MM.1S (cell line): ENCODE results near the gene RASA4B.

ENCODE experiments used
- DNase-seq: peaks from one replicate; pipeline ENCODE4 v3.0.0-alpha.2; 2015
- H2AFZ ChIP-seq: fragments of 300-600 bp; sonication (generic); 2 replicates; pipeline ENCODE4 v1.6.0; 2016; ENCODE audit warnings: antibody characterized with exemption, low read length
- H3F3A ChIP-seq: fragments of 300-600 bp; sonication (generic); 2 replicates; pipeline ENCODE4 v1.6.1; 2016; ENCODE audit warnings: mild to moderate bottlenecking, antibody characterized with exemption, low read length, moderate library complexity, mixed read lengths; ENCODE audit not compliant: insufficient read depth
- H3K27ac ChIP-seq: fragments of 300-600 bp; sonication (generic); 2 replicates; pipeline ENCODE4 v1.5.1; 2016; ENCODE audit warnings: mild to moderate bottlenecking, low read length
- H3K27me3 ChIP-seq: fragments of 300-600 bp; sonication (generic); replicated peaks from 2 replicates; pipeline ENCODE4 v1.6.0; 2016; ENCODE audit warnings: low read length; ENCODE audit not compliant: insufficient read depth
- H3K36me3 ChIP-seq: fragments of 300-600 bp; sonication (generic); replicated peaks from 2 replicates; pipeline ENCODE4 v1.6.1; 2016; ENCODE audit warnings: mild to moderate bottlenecking, low read length, mixed read lengths; ENCODE audit not compliant: insufficient read depth
- H3K4me1 ChIP-seq: fragments of 300-600 bp; sonication (generic); 2 replicates; pipeline ENCODE4 v1.6.1; 2016; ENCODE audit warnings: low read length, mixed read lengths
- H3K4me2 ChIP-seq: fragments of 300-600 bp; sonication (generic); 2 replicates; pipeline ENCODE4 v1.6.0; 2016; ENCODE audit warnings: low read depth, low read length
- H3K4me3 ChIP-seq: fragments of 300-600 bp; sonication (generic); 2 replicates; pipeline ENCODE4 v1.5.1; 2016; ENCODE audit warnings: low read length, mixed read lengths
- H3K79me2 ChIP-seq: fragments of 300-600 bp; sonication (generic); 2 replicates; pipeline ENCODE4 v1.6.1; 2016; ENCODE audit warnings: mixed run types, low read length, mixed read lengths
- H3K9ac ChIP-seq: fragments of 300-600 bp; sonication (generic); 2 replicates; pipeline ENCODE4 v1.6.1; 2016; ENCODE audit warnings: low read length, mixed read lengths
- H3K9me2 ChIP-seq: fragments of 300-600 bp; sonication (generic); replicated peaks from 2 replicates; pipeline ENCODE4 v1.6.1; 2016; ENCODE audit warnings: mild to moderate bottlenecking, low read length, mixed read lengths; ENCODE audit not compliant: insufficient read depth
- H3K9me3 ChIP-seq: fragments of 300-600 bp; sonication (generic); replicated peaks from 2 replicates; pipeline ENCODE4 v1.6.1; 2016; ENCODE audit warnings: mild to moderate bottlenecking, low read length, mixed read lengths; ENCODE audit not compliant: insufficient read depth
- H4K20me1 ChIP-seq: fragments of 300-600 bp; sonication (generic); 2 replicates; pipeline ENCODE4 v1.6.1; 2016; ENCODE audit warnings: mild to moderate bottlenecking, low read length, moderate library complexity, mixed read lengths; ENCODE audit not compliant: insufficient read depth
- EZH2 ChIP-seq: fragments of 300-600 bp; sonication (generic); optimal IDR thresholded peaks from 2 replicates; pipeline ENCODE3; 2017; ENCODE audit warnings: low read depth, mild to moderate bottlenecking, antibody characterized with exemption, low read length, mixed read lengths
- EZH2phosphoT487 ChIP-seq: fragments of 300-600 bp; sonication (generic); IDR thresholded peaks from 2 replicates; pipeline ENCODE4 v1.6.1; 2018; ENCODE audit warnings: antibody characterized with exemption, low read length
- TF ChIP-seq, protein P1 (sequence below): fragments of 300-600 bp; sonication (generic); IDR thresholded peaks from 2 replicates; pipeline ENCODE4 v1.5.1; 2016; ENCODE audit warnings: antibody characterized with exemption, low read length, mixed read lengths

Gene RASA4B

DNA sequence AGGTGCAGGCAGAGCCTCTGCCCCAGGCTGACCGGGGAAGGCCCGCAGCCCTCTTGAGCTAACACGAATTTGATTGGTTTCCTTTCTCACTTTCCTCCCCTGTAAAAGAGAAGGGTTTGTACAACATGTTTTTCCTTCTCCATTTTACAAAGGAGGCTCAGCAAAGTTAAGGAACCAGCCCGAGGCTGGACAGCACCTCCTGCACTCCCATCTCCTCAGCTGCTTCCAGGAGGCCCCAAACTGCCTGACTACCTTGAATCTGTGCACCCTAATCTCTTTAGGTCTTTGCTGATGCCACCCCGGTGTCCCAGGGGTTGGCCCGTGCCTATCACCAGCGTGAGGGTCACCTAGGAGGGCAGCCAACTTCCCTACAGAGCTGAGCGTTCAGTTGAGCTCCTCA, 57.1 kb downstream of the RASA4B start:
- Histone ChIP-seq H3K4me3 (no peak overlapping the region), H2AFZ (no peak overlapping the region), H4K20me1 (no peaks in the 10 kb centered on the region), H3K9me3 (no peaks in the 10 kb centered on the region), H3K79me2 (peaks cover 32% of the 10 kb centered on the region), H3K36me3 (no peaks in the 10 kb centered on the region), H3F3A (peaks cover 4% of the 10 kb centered on the region; the same call in 1 of the 2 replicates), H3K27ac (no peak overlapping the region; the same call in 1 of the 2 replicates), H3K4me2 (no peak overlapping the region), H3K9me2 (no peaks in the 10 kb centered on the region), H3K9ac (no peak overlapping the region), H3K27me3 (no peaks in the 10 kb centered on the region), H3K4me1 (peaks cover 5% of the 10 kb centered on the region; the same call in 1 of the 2 replicates)
- TF ChIP-seq EZH2phosphoT487 (no peak), EZH2 (no peak)
- TF ChIP-seq, protein P1, sequence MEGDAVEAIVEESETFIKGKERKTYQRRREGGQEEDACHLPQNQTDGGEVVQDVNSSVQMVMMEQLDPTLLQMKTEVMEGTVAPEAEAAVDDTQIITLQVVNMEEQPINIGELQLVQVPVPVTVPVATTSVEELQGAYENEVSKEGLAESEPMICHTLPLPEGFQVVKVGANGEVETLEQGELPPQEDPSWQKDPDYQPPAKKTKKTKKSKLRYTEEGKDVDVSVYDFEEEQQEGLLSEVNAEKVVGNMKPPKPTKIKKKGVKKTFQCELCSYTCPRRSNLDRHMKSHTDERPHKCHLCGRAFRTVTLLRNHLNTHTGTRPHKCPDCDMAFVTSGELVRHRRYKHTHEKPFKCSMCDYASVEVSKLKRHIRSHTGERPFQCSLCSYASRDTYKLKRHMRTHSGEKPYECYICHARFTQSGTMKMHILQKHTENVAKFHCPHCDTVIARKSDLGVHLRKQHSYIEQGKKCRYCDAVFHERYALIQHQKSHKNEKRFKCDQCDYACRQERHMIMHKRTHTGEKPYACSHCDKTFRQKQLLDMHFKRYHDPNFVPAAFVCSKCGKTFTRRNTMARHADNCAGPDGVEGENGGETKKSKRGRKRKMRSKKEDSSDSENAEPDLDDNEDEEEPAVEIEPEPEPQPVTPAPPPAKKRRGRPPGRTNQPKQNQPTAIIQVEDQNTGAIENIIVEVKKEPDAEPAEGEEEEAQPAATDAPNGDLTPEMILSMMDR, result no peak
- no peak for DNase-seq

DNA sequence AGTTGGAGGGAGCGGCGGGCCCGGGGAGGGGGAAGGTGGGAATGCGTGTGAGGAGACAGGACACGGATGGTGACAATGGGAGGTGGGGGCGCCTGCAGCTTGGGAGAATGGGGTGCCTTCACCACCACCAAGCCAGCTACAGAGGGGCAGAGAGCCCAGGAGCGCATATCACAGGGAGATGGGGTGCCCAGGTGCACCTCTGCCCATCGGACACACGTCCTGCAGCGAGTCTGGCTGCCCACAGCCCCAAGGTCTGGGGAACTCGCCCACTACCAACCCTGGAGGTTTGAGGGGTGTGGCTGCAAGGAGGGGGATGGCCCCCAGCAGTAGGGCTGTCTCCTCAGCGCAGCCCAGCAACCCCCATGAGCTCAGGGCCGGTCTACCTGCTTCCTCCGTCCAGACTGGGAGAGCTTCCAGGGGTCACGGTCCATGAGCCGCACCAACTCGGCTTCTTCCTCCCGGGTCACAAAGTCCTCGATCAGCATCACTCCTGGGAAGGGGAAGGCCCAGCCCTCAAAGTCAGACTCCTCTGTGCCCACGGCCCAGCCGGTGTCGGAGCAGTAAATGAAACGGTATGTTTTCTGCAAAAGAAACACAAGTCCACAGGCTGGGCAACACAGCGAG, 58.2 kb downstream of the RASA4B start:
- Histone ChIP-seq H3K4me1 (peaks cover 5% of the 10 kb centered on the region; the same call in 1 of the 2 replicates), H3K9me2 (no peaks in the 10 kb centered on the region), H3K27me3 (no peaks in the 10 kb centered on the region), H3K4me3 (no peak overlapping the region), H3K27ac (no peak overlapping the region), H2AFZ (no peak overlapping the region), H4K20me1 (no peaks in the 10 kb centered on the region), H3K4me2 (no peak overlapping the region), H3K79me2 (peaks cover 22% of the 10 kb centered on the region), H3K9ac (no peak overlapping the region), H3K9me3 (no peaks in the 10 kb centered on the region), H3F3A (no peaks in the 10 kb centered on the region), H3K36me3 (no peaks in the 10 kb centered on the region)
- TF ChIP-seq, protein P1, result no peak
- TF ChIP-seq EZH2 (no peak), EZH2phosphoT487 (no peak)
- DNase-seq, result no peak

- H2AFZ ChIP-seq, result no peak overlapping the region
These were observed 60.1 kb downstream of the RASA4B start for GRCh38 chr7:102457352-102457924.

More at GRCh38 chr7:102457352-102457924, 60.1 kb downstream of the RASA4B start:
- Histone ChIP-seq H3K9ac (no peak overlapping the region), H3K27me3 (no peaks in the 10 kb centered on the region), H3F3A (0 out of 2 replicates have a peak, but pooled peaks cover 4% of the 10 kb centered on the region), H3K79me2 (peaks cover 7% of the 10 kb centered on the region), H4K20me1 (no peaks in the 10 kb centered on the region), H3K4me2 (no peak overlapping the region), H3K4me3 (no peak overlapping the region), H3K9me2 (no peaks in the 10 kb centered on the region), H3K27ac (no peak overlapping the region), H3K36me3 (no peaks in the 10 kb centered on the region), H3K9me3 (no peaks in the 10 kb centered on the region), H3K4me1 (no peaks in the 10 kb centered on the region)
- TF ChIP-seq, protein P1, result no peak
- TF ChIP-seq EZH2phosphoT487 (no peak), EZH2 (no peak)
- no peak for DNase-seq
